Calu3 (cell line): Measurements from ENCODE around the gene PPP4R2. TPM values are rescaled to one million over a fixed set of nuclear protein-coding genes. Genes with fewer than 3 reads are reported as not detected.

Experiments used
- BruUV-seq: library from RNA; stranded (reverse); fragments of 400-500 nt; replicated peaks from 2 replicates; lab custom pipeline; 2021; lab: Mats Ljungman, UMichigan
- CTCF ChIA-PET: fragments of 300-600 bp; sonication (Branson Sonifier 250); formaldehyde crosslinking; loops from one replicate; lab custom pipeline; 2022; ENCODE audit warnings: antibody characterized with exemption; lab: Charles Lee
- DNase-seq: peaks from one replicate; pipeline ENCODE4 v3.0.0; 2022
- H3K27ac Mint-ChIP-seq: one replicate; pipeline ENCODE4 v1.8.0; 2022; ENCODE audit warnings: mixed read lengths; ENCODE audit not compliant: unreplicated experiment
- H3K27me3 Mint-ChIP-seq: one replicate; pipeline ENCODE4 v1.8.0; 2022; ENCODE audit warnings: mixed read lengths; ENCODE audit not compliant: unreplicated experiment
- H3K36me3 Mint-ChIP-seq: one replicate; pipeline ENCODE4 v1.8.0; 2022; ENCODE audit warnings: mild to moderate bottlenecking, moderate library complexity, mixed read lengths; ENCODE audit not compliant: insufficient read depth, unreplicated experiment
- H3K4me1 Mint-ChIP-seq: one replicate; pipeline ENCODE4 v1.8.0; 2022; ENCODE audit warnings: mild to moderate bottlenecking, low read depth, mixed read lengths; ENCODE audit not compliant: unreplicated experiment
- H3K4me3 Mint-ChIP-seq: one replicate; pipeline ENCODE4 v1.8.0; 2022; ENCODE audit warnings: mild to moderate bottlenecking, low read depth, moderate library complexity, mixed read lengths; ENCODE audit not compliant: unreplicated experiment
- H3K9me3 Mint-ChIP-seq: one replicate; pipeline ENCODE4 v1.8.0; 2022; ENCODE audit warnings: low read depth, mixed read lengths; ENCODE audit not compliant: unreplicated experiment
- CTCF ChIP-seq: fragments of 200-600 bp; IDR thresholded peaks from one replicate; pipeline ENCODE4 v1.8.0; 2022; ENCODE audit warnings: antibody characterized with exemption; ENCODE audit not compliant: unreplicated experiment
- intact Hi-C: fragments of 100-400 bp; cut with micrococcal nuclease; formaldehyde crosslinking; loops from one replicate; pipeline ENCODE4 v1.10.0; 2022; ENCODE audit not compliant: unreplicated experiment
- total RNA-seq: library from RNA; stranded (reverse); gene quantifications from 2 replicates; pipeline ENCODE4 v1.2.3, GENCODE V29; 2022

Gene PPP4R2
- total RNA-seq, 1 experiment from 2014 or later: 89.0 TPM

- H3K27me3 Mint-ChIP-seq: no peaks in the 10 kb centered on the region
- no peak overlapping the region for H3K4me3 Mint-ChIP-seq
- DNase-seq: no peak
- BruUV-seq: no TSS peak
- intact Hi-C loops: no loop called here
- no peak for TF ChIP-seq CTCF
- CTCF ChIA-PET: no interaction called here
- peaks cover 51% of the 10 kb centered on the region for H3K36me3 Mint-ChIP-seq
- no peak overlapping the region for H3K27ac Mint-ChIP-seq
- no peaks in the 10 kb centered on the region for H3K9me3 Mint-ChIP-seq
- peaks cover 19% of the 10 kb centered on the region for H3K4me1 Mint-ChIP-seq
These were observed 13.5 kb downstream of the PPP4R2 start for GRCh38 chr3:73010158-73010557.

DNA sequence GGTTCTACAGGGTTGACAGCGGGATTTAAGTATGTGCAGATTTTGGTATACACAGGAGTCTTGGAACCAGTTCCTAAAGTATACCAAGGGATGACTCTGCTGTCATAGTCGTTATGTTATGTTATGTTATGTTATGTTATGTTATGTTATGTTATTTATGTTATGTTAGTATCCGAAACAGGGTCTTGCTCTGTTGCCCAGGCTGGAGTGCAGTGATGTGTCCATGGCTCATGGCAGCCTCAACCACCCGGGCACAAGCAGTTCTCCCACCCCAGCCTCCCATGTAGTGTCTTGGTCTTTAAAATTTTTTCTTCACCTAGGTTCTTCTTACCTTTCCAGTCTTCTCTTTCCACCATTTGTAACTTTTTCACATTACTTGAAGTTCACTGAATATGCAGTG lies 21.7 kb downstream of the PPP4R2 start:
- BruUV-seq: no TSS peak
- peaks cover 16% of the 10 kb centered on the region for H3K36me3 Mint-ChIP-seq
- peaks cover 6% of the 10 kb centered on the region for H3K4me1 Mint-ChIP-seq
- H3K27ac Mint-ChIP-seq: no peak overlapping the region
- CTCF ChIA-PET: no interaction called here
- no peaks in the 10 kb centered on the region for H3K27me3 Mint-ChIP-seq
- H3K4me3 Mint-ChIP-seq: no peak overlapping the region
- TF ChIP-seq CTCF: no peak
- H3K9me3 Mint-ChIP-seq: no peaks in the 10 kb centered on the region
- no peak for DNase-seq
- intact Hi-C loops: no loop called here

- H3K27ac Mint-ChIP-seq: no peak overlapping the region
- H3K4me3 Mint-ChIP-seq: no peak overlapping the region
- DNase-seq: no peak
- intact Hi-C loops: no loop called here
- H3K27me3 Mint-ChIP-seq: no peaks in the 10 kb centered on the region
- CTCF ChIA-PET: no interaction called here
- peaks cover 6% of the 10 kb centered on the region for H3K4me1 Mint-ChIP-seq
- TF ChIP-seq CTCF: no peak
- no peaks in the 10 kb centered on the region for H3K9me3 Mint-ChIP-seq
- H3K36me3 Mint-ChIP-seq: peaks cover 16% of the 10 kb centered on the region
- no TSS peak for BruUV-seq
These were observed 22.3 kb downstream of the PPP4R2 start for GRCh38 chr3:73018790-73019441.

- no TSS peak for BruUV-seq
- Mint-ChIP-seq H3K4me1 (peaks cover 29% of the 10 kb centered on the region), H3K27me3 (no peaks in the 10 kb centered on the region), H3K27ac (no peak overlapping the region), H3K9me3 (no peaks in the 10 kb centered on the region), H3K4me3 (no peak overlapping the region), H3K36me3 (peaks cover 21% of the 10 kb centered on the region)
- CTCF ChIA-PET: no interaction called here
- intact Hi-C loops: loop anchor here (5.0 kb wide), 1 partner anchor 36 kb away; no protein-coding TSS in a partner anchor
- no peak for DNase-seq
- no peak for TF ChIP-seq CTCF
These were observed 24.8 kb downstream of the PPP4R2 start for GRCh38 chr3:73021301-73021835.
